HepG2 (cell line): ENCODE measurements around the gene SDK1. TPM values are rescaled to one million over a fixed set of nuclear protein-coding genes. Genes with fewer than 3 reads are reported as not detected.

Source experiments
- ATAC-seq: fragments of 200-7000 bp; cut with Tn5 transposase; 3 replicates; pipeline ENCODE4 v1.9.1; 2020; ENCODE audit warnings: mild to moderate bottlenecking, moderate library complexity
- BruUV-seq: library from RNA; stranded (reverse); fragments of 400-500 nt; replicated peaks from 2 replicates; lab custom pipeline; 2021; lab: Mats Ljungman, UMichigan
- CTCF ChIA-PET: fragments of 300-600 bp; formaldehyde crosslinking; extraction: SDS; loops from one replicate; lab custom pipeline; 2021; ENCODE audit warnings: low total read pairs, inconsistent platforms, low intra/inter-chr PET ratio; lab: Yijun Ruan, JAX
- POLR2A ChIA-PET: fragments of 350-600 bp; sonication (Branson Sonifier 250); formaldehyde crosslinking; loops from one replicate; lab custom pipeline; 2020; ENCODE audit warnings: antibody characterized with exemption, inconsistent platforms; lab: Yijun Ruan, JAX
- DNase-seq: peaks from one replicate; pipeline ENCODE4 v3.0.0-alpha.2; 2015; ENCODE audit warnings: low spot score
- FAIRE-seq: peaks from 3 replicates; lab custom pipeline; 2011; peaks lifted over from hg19 to GRCh38; lab: Jason Lieb, UNC
- H2AFZ ChIP-seq: one replicate; pipeline ENCODE4 v1.6.1; 2011; ENCODE audit warnings: low read length, inconsistent platforms
- H3K27ac ChIP-seq: fragments of 300-600 bp; 3 replicates; pipeline ENCODE4 v1.8.0; 2011; ENCODE audit warnings: mixed run types, mild to moderate bottlenecking, mixed read lengths, low read length, inconsistent platforms; ENCODE audit not compliant: insufficient read depth; ENCODE audit errors: extremely low read length
- H3K27me3 ChIP-seq, 2 experiments: fragments of 200-600 bp in 1 of 2; 2 replicates in 1 of 2; 3 replicates in 1 of 2; pipeline versions ENCODE4 v1.6.0 to v1.8.0; 2011; ENCODE audit warnings: low read length in 2 of 2, mild to moderate bottlenecking in 2 of 2, moderate library complexity in 2 of 2, inconsistent platforms in 1 of 2; ENCODE audit not compliant: insufficient read depth in 2 of 2, control insufficient read depth in 1 of 2
- H3K36me3 ChIP-seq, 2 experiments: fragments of 200-600 bp in 1 of 2; replicated peaks in 1 of 2; 2 replicates in 1 of 2; 3 replicates in 1 of 2; pipeline versions ENCODE4 v1.5.1 to v1.8.0; 2011; ENCODE audit warnings: low read length in 2 of 2, inconsistent platforms in 1 of 2; ENCODE audit not compliant: insufficient read depth in 2 of 2, control insufficient read depth in 1 of 2
- H3K4me1 ChIP-seq: 2 replicates; pipeline ENCODE4 v1.5.1; 2012; ENCODE audit warnings: low read length, inconsistent platforms; ENCODE audit not compliant: insufficient read depth
- H3K4me2 ChIP-seq: 2 replicates; pipeline ENCODE4 v1.6.0; 2011; ENCODE audit warnings: low read depth, low read length, inconsistent platforms
- H3K4me3 ChIP-seq, 3 experiments: fragments of 200-600 bp in 1 of 3; sonication (generic), shearing (Covaris generic) in 1 of 3; replicated peaks in 1 of 3; 2 replicates each; pipeline ENCODE4 v1.5.1; 2011 to 2016; ENCODE audit warnings: low read length in 3 of 3, inconsistent platforms in 2 of 3, low read depth in 2 of 3, mild to moderate bottlenecking in 2 of 3, control low read depth in 1 of 3, mixed read lengths in 1 of 3; ENCODE audit not compliant: insufficient read depth in 1 of 3
- H3K79me2 ChIP-seq: one replicate; pipeline ENCODE4 v1.6.1; 2011; ENCODE audit warnings: low read length, inconsistent platforms; ENCODE audit not compliant: insufficient read depth
- H3K9ac ChIP-seq: 2 replicates; pipeline ENCODE4 v1.6.0; 2011; ENCODE audit warnings: mild to moderate bottlenecking, low read depth, low read length, inconsistent platforms; ENCODE audit not compliant: insufficient read depth
- H3K9me3 ChIP-seq: 2 replicates; pipeline ENCODE4 v1.5.1; 2012; ENCODE audit warnings: mild to moderate bottlenecking, low read length
- H4K20me1 ChIP-seq: 2 replicates; pipeline ENCODE4 v1.6.0; 2011; ENCODE audit warnings: inconsistent platforms, mild to moderate bottlenecking, low read length, moderate library complexity; ENCODE audit not compliant: insufficient read depth
- ADNP ChIP-seq: sonication (generic); formaldehyde crosslinking; IDR thresholded peaks from 2 replicates; pipeline ENCODE4 v1.4.0; 2020; ENCODE audit warnings: missing genetic modification reagents
- FOXK2 ChIP-seq: fragments of 450-650 bp; IDR thresholded peaks from 2 replicates; pipeline ENCODE4 v1.6.1; 2016
- NR3C1 ChIP-seq: sonication (generic); formaldehyde crosslinking; IDR thresholded peaks from 2 replicates; pipeline ENCODE4 v1.4.0; 2020; ENCODE audit warnings: missing genetic modification reagents
- PHF21A ChIP-seq: sonication (generic); formaldehyde crosslinking; IDR thresholded peaks from 2 replicates; pipeline ENCODE4 v1.5.0; 2020; ENCODE audit warnings: mild to moderate bottlenecking, missing genetic modification reagents
- SOX6 ChIP-seq, 2 experiments: fragments of 450-650 bp in 1 of 2; sonication (generic) in 1 of 2; formaldehyde crosslinking in 1 of 2; IDR thresholded peaks; 2 replicates each; pipeline versions ENCODE4 v1.4.0 to v1.6.1; 2017 to 2020; ENCODE audit warnings: antibody characterized with exemption in 1 of 2, mild to moderate bottlenecking in 1 of 2, missing genetic modification reagents in 1 of 2
- ZNF569 ChIP-seq: sonication (generic); formaldehyde crosslinking; IDR thresholded peaks from 2 replicates; pipeline ENCODE4 v1.5.0; 2020; ENCODE audit warnings: mild to moderate bottlenecking, missing genetic modification reagents, moderate library complexity, borderline replicate concordance
- ZNF629 ChIP-seq: sonication (generic); formaldehyde crosslinking; conservative IDR thresholded peaks from 2 replicates; pipeline ENCODE4 v1.5.0; 2020; ENCODE audit warnings: missing genetic modification reagents
- whole genome bisulfite sequencing: methylation state at CpG from one replicate; pipeline ENCODE4 v1.1.6; 2017; ENCODE audit warnings: low lambda C conversion rate; 5-methylcytosine and 5-hydroxymethylcytosine counted together
- in situ Hi-C: cut with HindIII; loops from 2 replicates; pipeline ENCODE4 v1.10.0; 2017; ENCODE audit warnings: low pct_unique_long_range_greater_than_20kb; ENCODE audit not compliant: extremely low pct_ligation_motif_present
- intact Hi-C: fragments of 100-400 bp; cut with micrococcal nuclease; formaldehyde crosslinking; loops from one replicate; pipeline ENCODE4 v1.10.0; 2022; ENCODE audit not compliant: unreplicated experiment
- polyA plus RNA-seq, 8 experiments: library from polyadenylated mRNA; depleted of rRNA in 3 of 8; stranded (reverse) in 7 of 8; unstranded in 1 of 8; fragments of >200 nt; fragmentation: Illumina TruSeq in 4 of 8; extraction: Trizol in 4 of 8; gene quantifications; 2 replicates each; pipeline versions ENCODE4 v1.2.1 to v1.2.3, GENCODE V29; 2011 to 2016; ENCODE audit warnings: low read depth in 4 of 8, missing spikeins in 1 of 8, mixed read lengths in 1 of 8; ENCODE audit not compliant: insufficient read depth in 1 of 8
- total RNA-seq, 5 experiments: library from RNA; depleted of rRNA; stranded (reverse); fragments of >200 nt; fragmentation: Illumina TruSeq; extraction: Trizol; gene quantifications; 2 replicates each; pipeline ENCODE4 v1.2.3, GENCODE V29; 2016; ENCODE audit warnings: low read depth in 1 of 5
- TF ChIP-seq, protein P1 (sequence below): IDR thresholded peaks from 2 replicates; pipeline ENCODE4 v1.4.0; 2020; ENCODE audit warnings: mild to moderate bottlenecking, missing genetic modification reagents
- TF ChIP-seq, protein P2 (sequence below): IDR thresholded peaks from 2 replicates; pipeline ENCODE4 v1.6.1; 2016
- TF ChIP-seq, protein P3 (sequence below): sonication (generic); formaldehyde crosslinking; IDR thresholded peaks from 2 replicates; pipeline ENCODE4 v1.4.0; 2020; ENCODE audit warnings: missing genetic modification reagents
- TF ChIP-seq, protein P4 (sequence below), 2 experiments: sonication (generic) in 1 of 2; formaldehyde crosslinking in 1 of 2; IDR thresholded peaks; 2 replicates each; pipeline versions ENCODE4 v1.4.0 to v1.6.1; 2018 to 2020; ENCODE audit warnings: missing genetic modification reagents in 2 of 2, borderline replicate concordance in 1 of 2, low read depth in 1 of 2, mild to moderate bottlenecking in 1 of 2, missing biosample characterization in 1 of 2

SDK1 gene
- total and polyA plus RNA-seq, 2 of the 13 experiments (the other 11 are each of a cell fraction or from before 2014, with no cell fraction given), result 0.35 to 2.4 TPM

DNA sequence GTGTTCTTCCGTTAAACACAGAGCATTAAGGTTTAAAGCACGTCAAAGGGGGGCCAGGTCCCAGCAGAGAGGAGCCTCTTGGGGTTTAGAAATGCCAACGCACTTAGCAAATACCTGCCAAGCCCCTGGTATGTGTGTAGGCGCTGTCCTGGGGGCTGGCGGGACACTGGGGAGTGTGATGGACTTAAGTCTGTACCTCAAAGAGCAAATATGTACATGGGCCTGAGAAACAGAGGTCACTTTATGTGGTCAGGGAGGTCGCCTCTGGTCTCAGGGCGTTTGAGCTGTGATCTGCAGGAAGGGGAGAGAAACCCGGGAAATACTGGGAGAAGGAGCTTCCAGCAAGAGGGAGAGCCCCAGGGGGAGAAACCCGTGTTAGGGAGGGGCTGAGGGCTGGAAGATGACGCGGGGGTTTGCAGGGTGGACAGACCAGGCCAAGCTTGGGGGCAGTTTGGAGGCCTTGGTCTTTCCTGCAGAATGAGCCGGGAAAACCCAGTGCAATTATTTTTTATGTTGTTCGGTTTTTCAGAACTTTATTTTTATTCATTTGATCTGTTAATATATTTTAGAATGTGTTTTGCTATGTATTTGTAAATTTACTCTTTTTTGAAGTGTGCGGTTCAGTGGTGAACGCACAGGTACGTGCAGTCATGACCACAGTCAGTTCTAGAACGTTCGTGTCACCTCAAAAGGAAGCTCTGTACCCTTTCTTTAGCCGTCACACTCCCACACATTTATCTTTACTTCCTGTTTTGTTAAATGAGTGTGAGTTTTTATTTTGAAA is 939.7 kb downstream of the SDK1 start (continued):
- TF ChIP-seq, protein P1, sequence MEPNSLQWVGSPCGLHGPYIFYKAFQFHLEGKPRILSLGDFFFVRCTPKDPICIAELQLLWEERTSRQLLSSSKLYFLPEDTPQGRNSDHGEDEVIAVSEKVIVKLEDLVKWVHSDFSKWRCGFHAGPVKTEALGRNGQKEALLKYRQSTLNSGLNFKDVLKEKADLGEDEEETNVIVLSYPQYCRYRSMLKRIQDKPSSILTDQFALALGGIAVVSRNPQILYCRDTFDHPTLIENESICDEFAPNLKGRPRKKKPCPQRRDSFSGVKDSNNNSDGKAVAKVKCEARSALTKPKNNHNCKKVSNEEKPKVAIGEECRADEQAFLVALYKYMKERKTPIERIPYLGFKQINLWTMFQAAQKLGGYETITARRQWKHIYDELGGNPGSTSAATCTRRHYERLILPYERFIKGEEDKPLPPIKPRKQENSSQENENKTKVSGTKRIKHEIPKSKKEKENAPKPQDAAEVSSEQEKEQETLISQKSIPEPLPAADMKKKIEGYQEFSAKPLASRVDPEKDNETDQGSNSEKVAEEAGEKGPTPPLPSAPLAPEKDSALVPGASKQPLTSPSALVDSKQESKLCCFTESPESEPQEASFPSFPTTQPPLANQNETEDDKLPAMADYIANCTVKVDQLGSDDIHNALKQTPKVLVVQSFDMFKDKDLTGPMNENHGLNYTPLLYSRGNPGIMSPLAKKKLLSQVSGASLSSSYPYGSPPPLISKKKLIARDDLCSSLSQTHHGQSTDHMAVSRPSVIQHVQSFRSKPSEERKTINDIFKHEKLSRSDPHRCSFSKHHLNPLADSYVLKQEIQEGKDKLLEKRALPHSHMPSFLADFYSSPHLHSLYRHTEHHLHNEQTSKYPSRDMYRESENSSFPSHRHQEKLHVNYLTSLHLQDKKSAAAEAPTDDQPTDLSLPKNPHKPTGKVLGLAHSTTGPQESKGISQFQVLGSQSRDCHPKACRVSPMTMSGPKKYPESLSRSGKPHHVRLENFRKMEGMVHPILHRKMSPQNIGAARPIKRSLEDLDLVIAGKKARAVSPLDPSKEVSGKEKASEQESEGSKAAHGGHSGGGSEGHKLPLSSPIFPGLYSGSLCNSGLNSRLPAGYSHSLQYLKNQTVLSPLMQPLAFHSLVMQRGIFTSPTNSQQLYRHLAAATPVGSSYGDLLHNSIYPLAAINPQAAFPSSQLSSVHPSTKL (CRISPR knock-in tag), result 0 out of 2 replicates have a peak, but pooled peaks have one; percentile 9
- TF ChIP-seq FOXK2 (no peak), ZNF629 (CRISPR knock-in tag) (no peak), ADNP (no peak), SOX6 (IDR thresholded peaks at IDR 0.05) (no peak), SOX6 (CRISPR knock-in tag; IDR thresholded peaks at IDR 0.05) (peak; percentile 32; the same call in 1 of the 2 replicates), PHF21A (peak; percentile 66)
- TF ChIP-seq, protein P2, sequence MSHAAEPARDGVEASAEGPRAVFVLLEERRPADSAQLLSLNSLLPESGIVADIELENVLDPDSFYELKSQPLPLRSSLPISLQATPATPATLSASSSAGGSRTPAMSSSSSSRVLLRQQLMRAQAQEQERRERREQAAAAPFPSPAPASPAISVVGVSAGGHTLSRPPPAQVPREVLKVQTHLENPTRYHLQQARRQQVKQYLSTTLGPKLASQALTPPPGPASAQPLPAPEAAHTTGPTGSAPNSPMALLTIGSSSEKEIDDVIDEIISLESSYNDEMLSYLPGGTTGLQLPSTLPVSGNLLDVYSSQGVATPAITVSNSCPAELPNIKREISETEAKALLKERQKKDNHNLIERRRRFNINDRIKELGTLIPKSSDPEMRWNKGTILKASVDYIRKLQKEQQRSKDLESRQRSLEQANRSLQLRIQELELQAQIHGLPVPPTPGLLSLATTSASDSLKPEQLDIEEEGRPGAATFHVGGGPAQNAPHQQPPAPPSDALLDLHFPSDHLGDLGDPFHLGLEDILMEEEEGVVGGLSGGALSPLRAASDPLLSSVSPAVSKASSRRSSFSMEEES (CRISPR knock-in tag), result no peak

DNA sequence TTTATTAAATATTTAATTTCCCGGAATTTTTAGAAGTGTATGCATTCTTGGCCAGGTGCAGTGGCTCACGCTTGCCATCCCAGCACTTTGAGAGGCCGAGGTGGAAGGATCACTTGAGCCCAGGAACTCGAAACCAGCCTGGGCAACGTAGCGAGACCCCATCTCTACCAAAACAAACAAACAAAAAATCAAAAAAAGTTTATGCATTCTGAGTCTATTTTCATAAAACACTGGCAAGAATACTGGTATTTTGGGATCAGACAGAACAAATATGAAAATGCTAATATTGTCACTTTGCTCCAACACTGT is 940.2 kb downstream of the SDK1 start:
- Histone ChIP-seq H2AFZ (no peak overlapping the region), H3K9me3 (no peaks in the 10 kb centered on the region), H3K36me3 (no peaks in the 10 kb centered on the region), H3K4me2 (no peak overlapping the region), H3K4me3 (no peak overlapping the region), H3K9ac (no peak overlapping the region), H3K79me2 (no peaks in the 10 kb centered on the region), H3K27ac (no peak overlapping the region), H4K20me1 (no peaks in the 10 kb centered on the region), H3K27me3 (no peaks in the 10 kb centered on the region), H3K4me1 (peaks cover 35% of the 10 kb centered on the region)
- WGBS, result 94% methylated on average over 6 of the region's 6 CpGs
- POLR2A ChIA-PET, result no interaction called here
- in situ Hi-C loops, result no loop called here
- FAIRE-seq (no peak), ATAC-seq (no peak), DNase-seq (no peak)
- no TSS peak for BruUV-seq
- CTCF ChIA-PET, result no interaction called here
- intact Hi-C loops, result no loop called here
- TF ChIP-seq ZNF569 (CRISPR knock-in tag) (no peak), NR3C1 (CRISPR knock-in tag) (no peak)
- TF ChIP-seq, protein P3, sequence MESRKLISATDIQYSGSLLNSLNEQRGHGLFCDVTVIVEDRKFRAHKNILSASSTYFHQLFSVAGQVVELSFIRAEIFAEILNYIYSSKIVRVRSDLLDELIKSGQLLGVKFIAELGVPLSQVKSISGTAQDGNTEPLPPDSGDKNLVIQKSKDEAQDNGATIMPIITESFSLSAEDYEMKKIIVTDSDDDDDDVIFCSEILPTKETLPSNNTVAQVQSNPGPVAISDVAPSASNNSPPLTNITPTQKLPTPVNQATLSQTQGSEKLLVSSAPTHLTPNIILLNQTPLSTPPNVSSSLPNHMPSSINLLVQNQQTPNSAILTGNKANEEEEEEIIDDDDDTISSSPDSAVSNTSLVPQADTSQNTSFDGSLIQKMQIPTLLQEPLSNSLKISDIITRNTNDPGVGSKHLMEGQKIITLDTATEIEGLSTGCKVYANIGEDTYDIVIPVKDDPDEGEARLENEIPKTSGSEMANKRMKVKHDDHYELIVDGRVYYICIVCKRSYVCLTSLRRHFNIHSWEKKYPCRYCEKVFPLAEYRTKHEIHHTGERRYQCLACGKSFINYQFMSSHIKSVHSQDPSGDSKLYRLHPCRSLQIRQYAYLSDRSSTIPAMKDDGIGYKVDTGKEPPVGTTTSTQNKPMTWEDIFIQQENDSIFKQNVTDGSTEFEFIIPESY (CRISPR knock-in tag), result no peak
- TF ChIP-seq, protein P4, sequence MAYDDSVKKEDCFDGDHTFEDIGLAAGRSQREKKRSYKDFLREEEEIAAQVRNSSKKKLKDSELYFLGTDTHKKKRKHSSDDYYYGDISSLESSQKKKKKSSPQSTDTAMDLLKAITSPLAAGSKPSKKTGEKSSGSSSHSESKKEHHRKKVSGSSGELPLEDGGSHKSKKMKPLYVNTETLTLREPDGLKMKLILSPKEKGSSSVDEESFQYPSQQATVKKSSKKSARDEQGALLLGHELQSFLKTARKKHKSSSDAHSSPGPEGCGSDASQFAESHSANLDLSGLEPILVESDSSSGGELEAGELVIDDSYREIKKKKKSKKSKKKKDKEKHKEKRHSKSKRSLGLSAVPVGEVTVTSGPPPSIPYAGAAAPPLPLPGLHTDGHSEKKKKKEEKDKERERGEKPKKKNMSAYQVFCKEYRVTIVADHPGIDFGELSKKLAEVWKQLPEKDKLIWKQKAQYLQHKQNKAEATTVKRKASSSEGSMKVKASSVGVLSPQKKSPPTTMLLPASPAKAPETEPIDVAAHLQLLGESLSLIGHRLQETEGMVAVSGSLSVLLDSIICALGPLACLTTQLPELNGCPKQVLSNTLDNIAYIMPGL (CRISPR knock-in tag; IDR thresholded peaks at IDR 0.05; ENCODE audit: borderline replicate concordance in 1 of 2, low read depth in 1 of 2), result no peak
